Stomach (tissue), 9 donors: ENCODE measurements around the gene FSTL4. TPM values are rescaled to one million over a fixed set of nuclear protein-coding genes. Genes with fewer than 3 reads are reported as not detected.

Experiments used
- DNase-seq, 2 donors: peaks; one replicate each; pipeline versions ENCODE4 v3.0.0 to v3.0.0-alpha.2; 2013 to 2019
- H3K27ac ChIP-seq, 5 donors: fragments of 200-600 bp in 4 of 5; sonication (generic) in 4 of 5; one replicate each; pipeline ENCODE4 v1.5.1; 2013 to 2019; ENCODE audit warnings: mild to moderate bottlenecking in 1 of 5, moderate library complexity in 1 of 5
- H3K27me3 ChIP-seq, 3 donors: fragments of 200-600 bp; sonication (generic); one replicate each; pipeline ENCODE4 v1.5.1; 2017 to 2019; ENCODE audit warnings: mixed run types in 1 of 3
- H3K36me3 ChIP-seq, 4 donors: fragments of 200-600 bp; sonication (generic); 1 replicate in 3 of 4; 2 replicates in 1 of 4; pipeline ENCODE4 v1.5.1; 2016 to 2019
- H3K4me1 ChIP-seq, 4 donors: fragments of 200-600 bp; sonication (generic); one replicate each; pipeline ENCODE4 v1.5.1; 2016 to 2019
- H3K4me3 ChIP-seq, 4 donors: fragments of 200-600 bp; sonication (generic) in 3 of 4; one replicate each; pipeline ENCODE4 v1.5.1; 2016 to 2019; ENCODE audit warnings: mild to moderate bottlenecking in 1 of 4
- H3K9me3 ChIP-seq, 4 donors: fragments of 200-600 bp; sonication (generic); one replicate each; pipeline ENCODE4 v1.5.1; 2016 to 2019
- CTCF ChIP-seq, 7 experiments: fragments of 450-650 bp in 4 of 7; fragments of 200-600 bp in 3 of 7; sonication (generic) in 3 of 7; IDR thresholded peaks; one replicate each; pipeline ENCODE4 v1.5.1; 2016 to 2019; ENCODE audit warnings: antibody characterized with exemption in 7 of 7, control low read depth in 2 of 7, mild to moderate bottlenecking in 1 of 7
- EP300 ChIP-seq: sonication (generic); formaldehyde crosslinking; IDR thresholded peaks from one replicate; pipeline ENCODE4 v1.6.1; 2017; ENCODE audit warnings: antibody characterized with exemption
- POLR2A ChIP-seq, 4 donors: fragments of 450-650 bp; IDR thresholded peaks; one replicate each; pipeline ENCODE4 v1.6.1; 2016; ENCODE audit warnings: antibody characterized with exemption in 4 of 4, control low read depth in 2 of 4, mild to moderate bottlenecking in 1 of 4, moderate library complexity in 1 of 4
- POLR2AphosphoS5 ChIP-seq, 3 donors: sonication (generic); formaldehyde crosslinking; IDR thresholded peaks; one replicate each; pipeline ENCODE4 v1.6.1; 2016; ENCODE audit warnings: antibody characterized with exemption in 3 of 3
- WGBS, 5 donors: extraction: QIAGEN DNeasy Blood & Tissue Kit in 3 of 5; methylation state at CpG; one replicate each; pipeline versions ENCODE4 v1.1.5 to v1.1.7; 2013 to 2018; 5-methylcytosine and 5-hydroxymethylcytosine counted together
- intact Hi-C: fragments of 100-400 bp; cut with DNase I; formaldehyde crosslinking; loops from one replicate; pipeline ENCODE4 v1.15.1; 2023; ENCODE audit warnings: low total_unique reads
- polyA plus RNA-seq, 3 donors: library from polyadenylated mRNA; stranded (reverse); fragments of 200-250 nt; gene quantifications; one replicate each; pipeline ENCODE4 v1.2.3, GENCODE V29; 2013
- total RNA-seq, 5 donors: library from RNA; depleted of rRNA; stranded (reverse); fragments of >200 nt; gene quantifications; one replicate each; pipeline versions ENCODE4 v1.1.0 to v1.2.3, GENCODE V29; 2014 to 2016
- donor health status: healthy with polysubstance abuse.
- donor health status: Bipolar disorder and iron deficiency.
- donor health status: healthy.

Gene FSTL4
- total and polyA plus RNA-seq, 8 donors, result 0.37 to 0.55 TPM; not detected in 6

DNA sequence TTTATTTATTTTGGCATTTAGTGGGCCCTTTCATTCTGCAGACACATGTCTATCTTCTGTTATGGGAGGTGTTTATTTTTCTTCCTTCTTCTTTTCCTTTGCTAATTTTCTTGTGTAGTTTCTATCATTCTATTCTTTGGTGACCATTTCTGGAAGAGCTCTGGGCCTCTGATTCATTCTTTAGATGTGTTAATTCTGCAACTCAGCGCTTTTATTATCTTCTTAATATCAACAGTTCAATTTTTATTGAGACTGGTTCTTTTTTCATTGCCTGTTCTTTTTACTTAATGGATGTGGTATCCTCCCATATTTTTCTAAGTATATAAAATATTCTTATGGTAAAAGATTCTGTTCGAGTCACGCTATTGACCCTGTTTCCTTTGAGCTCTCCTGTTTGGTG is 448.5 kb downstream of the FSTL4 start:
- no peak for DNase-seq
- H3K36me3 ChIP-seq, result no peaks in the 10 kb centered on the region
- TF ChIP-seq EP300 (no peak), POLR2A (IDR thresholded peaks at IDR 0.05) (no peak), POLR2AphosphoS5 (IDR thresholded peaks at IDR 0.05) (no peak), CTCF (IDR thresholded peaks at IDR 0.05) (no peak)
- no peaks in the 10 kb centered on the region for H3K4me1 ChIP-seq
- WGBS, 5 donors, result 94 to 98% (median 95%) methylated on average over 3 of the region's 3 CpGs
- H3K9me3 ChIP-seq, result no peaks in the 10 kb centered on the region
- no peaks in the 10 kb centered on the region for H3K27me3 ChIP-seq
- intact Hi-C loops, result no loop called here
- no peak overlapping the region for H3K4me3 ChIP-seq
- no peak overlapping the region for H3K27ac ChIP-seq

- no peaks in the 10 kb centered on the region for H3K27me3 ChIP-seq
- intact Hi-C loops, result no loop called here
- no peak for TF ChIP-seq POLR2AphosphoS5 (IDR thresholded peaks at IDR 0.05)
- no peak for TF ChIP-seq POLR2A (IDR thresholded peaks at IDR 0.05)
- no peak for TF ChIP-seq CTCF (IDR thresholded peaks at IDR 0.05)
- TF ChIP-seq EP300, result no peak
- no peak overlapping the region for H3K4me3 ChIP-seq
- no peaks in the 10 kb centered on the region for H3K9me3 ChIP-seq
- H3K4me1 ChIP-seq, result peaks cover 0 to 11% (median 3%) of the 10 kb centered on the region in 4 donors
- H3K36me3 ChIP-seq, result no peaks in the 10 kb centered on the region
- no peak overlapping the region for H3K27ac ChIP-seq
- WGBS, 5 donors, result 83 to 96% (median 93%) methylated on average over 1 of the region's 1 CpG
- DNase-seq, result no peak
These were observed 452.8 kb downstream of the FSTL4 start for GRCh38 chr5:133159543-133159942.

DNA sequence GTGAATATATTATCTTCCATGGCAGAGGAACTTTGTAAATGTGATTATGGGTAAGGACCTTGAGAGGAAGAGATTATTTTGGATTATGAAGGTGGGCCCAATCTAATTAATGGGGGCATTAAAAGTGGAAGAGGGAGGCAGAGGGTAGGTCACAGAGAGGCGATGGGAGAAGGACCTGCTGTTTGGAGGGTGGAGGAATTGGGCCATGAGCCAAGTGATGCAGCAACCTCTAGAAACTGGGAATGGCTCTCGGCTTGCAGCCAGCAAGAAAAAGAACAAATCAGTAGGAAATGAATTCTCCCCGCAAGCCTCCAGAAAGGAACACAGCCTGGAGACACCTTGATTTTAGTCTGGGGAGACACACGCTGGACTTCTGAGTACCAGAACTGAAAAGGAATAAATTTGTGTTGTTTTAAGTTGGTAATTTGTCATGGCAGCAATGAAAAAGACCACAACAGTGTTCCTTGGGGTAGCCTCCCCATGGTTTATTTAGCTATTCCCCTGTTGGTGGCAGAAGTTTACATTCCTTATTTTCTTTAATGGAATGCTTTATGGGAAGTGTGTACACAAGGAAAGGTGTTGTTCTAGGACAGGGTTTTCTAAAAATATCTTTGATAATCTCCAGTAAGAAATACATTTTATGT is 456.9 kb downstream of the FSTL4 start:
- TF ChIP-seq POLR2AphosphoS5 (IDR thresholded peaks at IDR 0.05) (no peak), POLR2A (IDR thresholded peaks at IDR 0.05) (no peak), EP300 (no peak), CTCF (IDR thresholded peaks at IDR 0.05) (no peak)
- H3K4me3 ChIP-seq, result no peak overlapping the region
- H3K4me1 ChIP-seq, result peaks cover 0 to 11% (median 3%) of the 10 kb centered on the region in 4 donors
- H3K36me3 ChIP-seq, result no peaks in the 10 kb centered on the region
- no peak overlapping the region for H3K27ac ChIP-seq
- H3K9me3 ChIP-seq, result no peaks in the 10 kb centered on the region
- no peak for DNase-seq
- intact Hi-C loops, result no loop called here
- 52 to 81% (median 71%) methylated on average over 4 of the region's 4 CpGs for WGBS, 5 donors
- no peaks in the 10 kb centered on the region for H3K27me3 ChIP-seq

DNA sequence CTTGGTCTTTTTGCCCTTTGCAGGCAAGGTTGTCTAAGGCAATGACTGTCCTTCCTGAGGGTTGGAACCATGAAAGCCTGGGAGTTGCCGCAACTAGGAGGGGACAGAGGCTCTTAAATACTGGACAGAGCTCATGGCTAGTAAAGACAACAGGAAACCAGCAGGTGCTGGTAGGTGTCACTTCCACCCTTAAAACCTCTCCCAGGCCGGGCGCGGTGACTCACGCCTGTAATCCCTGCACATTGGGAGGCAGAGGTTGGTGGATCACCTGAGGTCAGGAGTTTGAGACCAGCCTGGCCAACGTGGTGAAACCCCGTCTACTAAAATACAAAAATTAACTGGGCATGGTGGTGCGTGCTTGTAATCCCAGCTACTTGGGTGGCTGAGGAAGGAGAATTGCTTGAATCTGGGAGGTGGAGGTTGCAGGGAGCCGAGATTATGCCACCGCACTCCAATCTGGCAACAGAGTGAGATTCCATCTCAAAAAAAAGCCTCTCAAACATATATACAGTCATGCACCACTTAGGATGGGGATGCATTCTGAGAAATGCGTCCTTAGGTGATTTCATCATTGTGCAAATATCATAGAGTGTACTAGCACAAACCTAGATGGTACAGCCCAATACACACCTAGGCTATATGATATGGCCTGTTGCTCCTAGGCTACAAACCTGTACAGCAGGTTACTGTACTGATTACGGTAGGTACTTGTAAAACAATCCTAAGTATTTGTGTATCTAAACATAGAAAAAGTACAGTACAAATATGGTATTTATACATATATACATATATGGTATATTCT is 457.9 kb downstream of the FSTL4 start:
- H3K9me3 ChIP-seq, result no peaks in the 10 kb centered on the region
- no peak for TF ChIP-seq CTCF (IDR thresholded peaks at IDR 0.05)
- TF ChIP-seq POLR2A (IDR thresholded peaks at IDR 0.05), result no peak
- TF ChIP-seq EP300, result no peak
- no peak for TF ChIP-seq POLR2AphosphoS5 (IDR thresholded peaks at IDR 0.05)
- no peaks in the 10 kb centered on the region for H3K36me3 ChIP-seq
- DNase-seq, result no peak
- peaks cover 0 to 11% (median 3%) of the 10 kb centered on the region in 4 donors for H3K4me1 ChIP-seq
- no peaks in the 10 kb centered on the region for H3K27me3 ChIP-seq
- no peak overlapping the region for H3K27ac ChIP-seq
- H3K4me3 ChIP-seq, result no peak overlapping the region
- 86 to 95% (median 89%) methylated on average over 12 of the region's 12 CpGs for WGBS, 5 donors
- intact Hi-C loops, result no loop called here
